Measurements from ENCODE around the gene AIG1.
A peak's percentile ranks its signal among the peaks of the same experiment; 100 is the strongest.

Gene AIG1

DNA sequence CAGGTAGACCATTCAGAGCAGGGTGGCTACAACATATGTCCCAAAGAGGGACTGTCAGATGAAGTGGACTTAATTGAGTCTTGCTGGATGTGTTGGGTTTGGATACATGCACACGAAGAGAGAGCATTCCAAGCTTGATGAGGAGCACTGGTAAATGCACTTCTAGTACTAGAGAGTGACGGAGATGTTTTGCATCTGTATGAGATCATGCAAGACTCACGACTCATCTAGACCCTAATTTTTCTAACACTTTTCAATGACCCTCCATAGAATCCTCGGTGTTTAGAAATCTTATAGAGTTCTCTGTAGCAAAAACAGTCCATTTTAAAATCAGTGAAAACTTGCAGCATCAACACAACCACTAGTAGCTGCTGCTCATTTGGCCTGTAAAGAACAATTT lies 4.8 kb upstream of the AIG1 start:
- H3K4me3 ChIP-seq (replicated peaks; ENCODE audit: low read depth, low read length): no peak overlapping the region
- TF ChIP-seq, protein P1, sequence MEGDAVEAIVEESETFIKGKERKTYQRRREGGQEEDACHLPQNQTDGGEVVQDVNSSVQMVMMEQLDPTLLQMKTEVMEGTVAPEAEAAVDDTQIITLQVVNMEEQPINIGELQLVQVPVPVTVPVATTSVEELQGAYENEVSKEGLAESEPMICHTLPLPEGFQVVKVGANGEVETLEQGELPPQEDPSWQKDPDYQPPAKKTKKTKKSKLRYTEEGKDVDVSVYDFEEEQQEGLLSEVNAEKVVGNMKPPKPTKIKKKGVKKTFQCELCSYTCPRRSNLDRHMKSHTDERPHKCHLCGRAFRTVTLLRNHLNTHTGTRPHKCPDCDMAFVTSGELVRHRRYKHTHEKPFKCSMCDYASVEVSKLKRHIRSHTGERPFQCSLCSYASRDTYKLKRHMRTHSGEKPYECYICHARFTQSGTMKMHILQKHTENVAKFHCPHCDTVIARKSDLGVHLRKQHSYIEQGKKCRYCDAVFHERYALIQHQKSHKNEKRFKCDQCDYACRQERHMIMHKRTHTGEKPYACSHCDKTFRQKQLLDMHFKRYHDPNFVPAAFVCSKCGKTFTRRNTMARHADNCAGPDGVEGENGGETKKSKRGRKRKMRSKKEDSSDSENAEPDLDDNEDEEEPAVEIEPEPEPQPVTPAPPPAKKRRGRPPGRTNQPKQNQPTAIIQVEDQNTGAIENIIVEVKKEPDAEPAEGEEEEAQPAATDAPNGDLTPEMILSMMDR (IDR thresholded peaks at IDR 0.05; ENCODE audit: low read length, missing control alignments): no peak
- DNase-seq (ENCODE audit: low read depth): no peak

DNA sequence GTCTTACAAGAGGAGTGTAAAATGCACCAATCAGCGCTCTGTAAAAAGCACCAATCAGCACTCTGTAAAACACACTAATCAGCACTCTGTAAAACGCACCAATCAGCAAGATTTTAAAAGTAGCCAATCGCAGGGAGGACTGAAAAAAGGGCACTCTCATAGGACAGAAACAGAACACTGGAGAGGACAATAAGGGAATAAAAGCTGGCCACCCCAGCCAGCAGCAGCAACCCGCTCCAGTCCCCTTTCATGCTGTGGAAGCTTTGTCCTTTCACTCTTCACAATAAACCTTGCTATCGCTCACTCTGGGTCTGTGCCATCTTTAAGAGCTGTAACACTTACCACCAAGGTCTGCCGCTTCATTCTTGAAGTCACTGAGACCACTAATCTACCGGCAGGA lies 1.7 kb upstream of the AIG1 start:
- H3K4me3 ChIP-seq (replicated peaks; ENCODE audit: low read depth, low read length): no peak overlapping the region
- TF ChIP-seq, protein P1 (IDR thresholded peaks at IDR 0.05; ENCODE audit: low read length, missing control alignments): no peak
- no peak for DNase-seq (ENCODE audit: low read depth)

DNA sequence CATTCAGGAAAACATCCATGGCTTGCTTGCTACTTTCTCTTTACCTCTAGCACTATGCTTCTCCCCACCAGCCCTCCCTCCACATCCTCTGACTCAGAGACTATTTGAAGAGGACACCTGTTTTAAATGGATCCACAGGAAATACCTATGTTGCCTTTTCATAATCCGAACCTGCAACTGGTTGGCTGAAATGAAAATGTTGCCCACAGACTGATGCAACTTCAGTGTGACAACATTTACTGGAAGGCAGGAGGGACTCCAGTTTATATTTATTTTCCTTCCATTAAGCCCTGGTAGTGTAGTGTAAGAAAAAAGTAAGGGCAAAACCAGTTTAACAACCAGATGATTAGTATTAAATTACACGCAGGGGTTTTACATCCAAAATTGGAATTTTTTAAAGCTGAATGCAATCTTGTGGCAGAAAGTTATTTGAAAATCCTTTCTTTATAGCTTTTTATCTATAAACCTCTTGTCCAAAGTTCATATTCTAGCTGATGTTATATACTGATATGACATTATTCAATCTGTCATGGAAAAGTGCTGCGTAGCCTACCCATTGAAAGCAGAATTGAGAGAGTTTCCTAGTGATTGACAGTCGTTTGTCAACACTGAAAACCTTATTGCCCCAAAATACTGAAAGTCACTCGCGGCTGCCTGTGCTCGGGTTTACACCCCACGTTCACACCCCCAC lies 881 bp upstream of the AIG1 start:
- peak overlapping the region; percentile 69 for H3K4me3 ChIP-seq (replicated peaks; ENCODE audit: low read depth, low read length)
- TF ChIP-seq, protein P1 (IDR thresholded peaks at IDR 0.05; ENCODE audit: low read length, missing control alignments): no peak
- DNase-seq (ENCODE audit: low read depth): peak; percentile 82

DNA sequence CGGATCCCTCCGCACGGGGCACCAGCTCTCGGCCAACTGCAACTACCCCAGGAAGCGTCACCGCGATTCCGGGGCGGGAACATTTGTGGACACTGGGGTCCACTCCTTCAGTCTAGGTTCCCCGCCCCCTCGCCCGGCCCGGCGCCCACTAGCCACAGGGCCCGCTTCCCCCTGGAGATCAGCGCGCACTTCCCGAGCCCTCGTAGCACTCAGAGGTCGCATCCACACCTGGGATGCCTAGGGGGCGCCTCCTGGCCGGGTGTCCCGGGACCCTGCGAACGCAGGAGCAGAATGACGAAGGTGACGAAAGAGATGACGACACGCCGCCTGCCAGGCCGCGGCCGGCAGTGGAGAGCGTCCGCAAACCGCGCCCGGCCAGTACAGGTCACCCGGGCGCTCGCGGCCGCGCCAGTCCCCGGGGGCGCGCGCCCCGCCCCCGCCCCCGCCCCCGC lies 309 bp upstream of the AIG1 start:
- DNase-seq (ENCODE audit: low read depth): peak; percentile 83
- TF ChIP-seq, protein P1 (IDR thresholded peaks at IDR 0.05; ENCODE audit: low read length, missing control alignments): no peak
- H3K4me3 ChIP-seq (replicated peaks; ENCODE audit: low read depth, low read length): peak overlapping the region; percentile 69

DNA sequence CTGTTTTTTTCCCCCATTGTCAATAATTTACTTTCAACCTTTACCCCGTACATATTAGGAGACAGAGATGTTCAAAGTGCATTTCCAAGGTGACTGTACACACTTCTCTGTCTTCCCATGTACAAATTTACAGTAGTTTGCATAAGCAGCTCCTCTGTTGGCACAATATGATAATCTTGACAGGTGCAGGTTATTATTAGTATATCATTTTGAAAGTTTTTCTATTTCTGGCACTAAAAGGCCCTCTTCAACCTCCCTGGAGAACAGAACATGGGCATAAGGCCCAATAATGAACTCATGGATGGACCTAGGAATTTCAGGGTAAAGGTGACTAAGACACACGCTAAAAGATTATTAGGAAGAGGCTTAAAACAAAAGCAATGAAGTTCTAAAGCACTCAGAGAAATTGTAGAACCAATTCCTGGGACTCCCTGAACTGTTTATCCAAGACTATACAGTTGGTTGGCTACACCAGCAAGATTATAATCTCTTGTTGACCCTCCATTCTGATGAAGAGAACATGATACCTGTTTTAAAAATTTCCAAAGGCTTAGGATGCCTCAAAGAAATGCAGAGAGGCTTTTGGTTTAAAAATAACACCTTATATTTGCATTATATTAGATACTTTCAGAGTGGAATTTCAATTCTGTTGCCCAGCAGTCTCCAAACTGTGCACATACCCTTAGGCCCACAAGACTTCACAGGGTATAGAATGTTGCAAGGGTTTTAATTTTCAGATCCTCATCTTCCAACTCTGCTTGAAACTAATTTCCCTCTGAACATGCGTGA lies 1.1 kb downstream of the AIG1 start:
- TF ChIP-seq, protein P1 (IDR thresholded peaks at IDR 0.05; ENCODE audit: low read length, missing control alignments): no peak
- no peak for DNase-seq (ENCODE audit: low read depth)
- H3K4me3 ChIP-seq (replicated peaks; ENCODE audit: low read depth, low read length): no peak overlapping the region

DNA sequence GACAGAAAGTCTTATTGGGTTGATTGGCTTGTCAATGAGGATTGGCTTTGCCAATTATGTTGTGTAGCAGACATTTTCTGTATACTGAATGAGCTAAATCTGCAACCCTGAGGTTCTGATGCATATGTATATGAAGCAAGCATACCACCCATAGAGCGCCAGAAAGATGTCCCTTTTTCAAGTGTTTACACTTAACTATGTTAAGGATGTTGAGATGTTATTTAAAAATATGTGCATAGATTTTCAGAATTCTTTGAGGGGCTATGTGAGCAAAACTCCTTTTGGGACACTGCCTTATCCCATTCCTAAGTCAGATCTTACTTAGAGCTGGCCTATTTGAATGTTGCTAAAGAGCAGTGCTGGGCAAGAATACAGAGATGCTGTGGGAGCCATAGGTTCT lies 1.9 kb downstream of the AIG1 start:
- DNase-seq (ENCODE audit: low read depth): no peak
- TF ChIP-seq, protein P1 (IDR thresholded peaks at IDR 0.05; ENCODE audit: low read length, missing control alignments): no peak
- no peak overlapping the region for H3K4me3 ChIP-seq (replicated peaks; ENCODE audit: low read depth, low read length)
